HAP-1 (cell line): ENCODE data around the gene KLHL18.
"Not testable (repeated sequence)": the region's sequence is repeated elsewhere in the genome, so short reads cannot be mapped to it uniquely, and the experiment has no call there.

Experiments used
- DNase-seq, 2 experiments: peaks; one replicate each; pipeline ENCODE4 v3.0.0-alpha.2; 2016 to 2020; ENCODE audit warnings: low spot score in 2 of 2
- H3K27me3 ChIP-seq: fragments of 250-450 bp; sonication (Bioruptor Pico); 2 replicates; pipeline ENCODE4 v1.5.1; 2020; ENCODE audit warnings: low read depth, mild to moderate bottlenecking, moderate library complexity
- H3K36me3 ChIP-seq: fragments of 250-450 bp; sonication (Bioruptor Pico); replicated peaks from 2 replicates; pipeline ENCODE4 v1.5.1; 2020; ENCODE audit warnings: mild to moderate bottlenecking
- H3K4me1 ChIP-seq: fragments of 250-450 bp; sonication (Bioruptor Pico); 2 replicates; pipeline ENCODE4 v1.5.1; 2020; ENCODE audit warnings: mild to moderate bottlenecking
- H3K4me3 ChIP-seq: fragments of 250-450 bp; sonication (Bioruptor Pico); 2 replicates; pipeline ENCODE4 v1.5.1; 2020; ENCODE audit warnings: mild to moderate bottlenecking, moderate library complexity
- H3K9me3 ChIP-seq: fragments of 250-450 bp; sonication (Bioruptor Pico); 2 replicates; pipeline ENCODE4 v1.5.1; 2020; ENCODE audit warnings: mild to moderate bottlenecking, moderate library complexity
- in situ Hi-C: fragments of 300-500 bp; cut with MboI; formaldehyde crosslinking; loops from 3 replicates; pipeline ENCODE4 v1.14.3; 2020; ENCODE audit warnings: low sequenced_read_pairs, inconsistent platforms, mixed read lengths

Gene KLHL18

GRCh38 chr3:47282424-47283192 is at the start of gene KLHL18, which contains the start of gene KIF9:
TSS of gene KLHL18 (plus strand) at chr3:47282944. CDS start at chr3:47282966, 22 bp downstream.
TSS of gene KIF9 (minus strand) at chr3:47282799. CDS start at chr3:47277374, 5,425 bp downstream.
- peaks cover 13% of the 10 kb centered on the region for H3K36me3 ChIP-seq
- peaks cover 6% of the 10 kb centered on the region for H3K4me1 ChIP-seq
- no peaks in the 10 kb centered on the region for H3K27me3 ChIP-seq
- peak; percentile 87 to 97 for DNase-seq
- in situ Hi-C loops, result no loop called here
- peak within 1 kb of the TSS; percentile 94 for H3K4me3 ChIP-seq
- H3K9me3 ChIP-seq, result no peaks in the 10 kb centered on the region

- Histone ChIP-seq H3K27me3 (no peaks in the 10 kb centered on the region), H3K36me3 (no peaks in the 10 kb centered on the region), H3K9me3 (no peaks in the 10 kb centered on the region), H3K4me3 (no peak overlapping the region), H3K4me1 (no peaks in the 10 kb centered on the region)
- in situ Hi-C loops, result no loop called here
- no peak for DNase-seq
Measured at GRCh38 chr3:47238017-47238416, 44.7 kb upstream of the KLHL18 start.

GRCh38 chr3:47239929-47240328 is 42.8 kb upstream of the KLHL18 start:
- DNase-seq, result no peak
- Histone ChIP-seq H3K36me3 (no peaks in the 10 kb centered on the region), H3K4me1 (no peaks in the 10 kb centered on the region), H3K4me3 (no peak overlapping the region), H3K27me3 (no peaks in the 10 kb centered on the region), H3K9me3 (no peaks in the 10 kb centered on the region)
- in situ Hi-C loops, result no loop called here

GRCh38 chr3:47243419-47244147 is 39.2 kb upstream of the KLHL18 start:
- no peak for DNase-seq
- in situ Hi-C loops, result no loop called here
- no peaks in the 10 kb centered on the region for H3K36me3 ChIP-seq
- H3K27me3 ChIP-seq, result no peaks in the 10 kb centered on the region
- H3K4me1 ChIP-seq, result no peaks in the 10 kb centered on the region
- no peaks in the 10 kb centered on the region for H3K9me3 ChIP-seq
- no peak overlapping the region for H3K4me3 ChIP-seq

GRCh38 chr3:47244531-47245100 is 38.1 kb upstream of the KLHL18 start:
- DNase-seq, result no peak
- H3K27me3 ChIP-seq, result no peaks in the 10 kb centered on the region
- in situ Hi-C loops, result no loop called here
- no peaks in the 10 kb centered on the region for H3K9me3 ChIP-seq
- H3K36me3 ChIP-seq, result no peaks in the 10 kb centered on the region
- H3K4me1 ChIP-seq, result no peaks in the 10 kb centered on the region
- H3K4me3 ChIP-seq, result no peak overlapping the region

- no peaks in the 10 kb centered on the region for H3K9me3 ChIP-seq
- H3K4me1 ChIP-seq, result no peaks in the 10 kb centered on the region
- no peak overlapping the region for H3K4me3 ChIP-seq
- H3K36me3 ChIP-seq, result no peaks in the 10 kb centered on the region
- no peaks in the 10 kb centered on the region for H3K27me3 ChIP-seq
- in situ Hi-C loops, result no loop called here
- DNase-seq, result no peak
Measured at GRCh38 chr3:47245271-47245670, 37.5 kb upstream of the KLHL18 start.

GRCh38 chr3:47247131-47248064 is 35.3 kb upstream of the KLHL18 start:
- no peaks in the 10 kb centered on the region for H3K4me1 ChIP-seq

GRCh38 chr3:47250309-47251060 is 32.3 kb upstream of the KLHL18 start:
- no peaks in the 10 kb centered on the region for H3K27me3 ChIP-seq
- H3K4me1 ChIP-seq, result peaks cover 12% of the 10 kb centered on the region
- H3K4me3 ChIP-seq, result no peak overlapping the region
- DNase-seq, result peak; percentile 43 to 60
- no peaks in the 10 kb centered on the region for H3K36me3 ChIP-seq
- no peaks in the 10 kb centered on the region for H3K9me3 ChIP-seq
- in situ Hi-C loops, result loop anchor here (10.0 kb wide), 1 partner anchor 74 kb away; no protein-coding TSS in a partner anchor

More at GRCh38 chr3:47247131-47248064, 35.3 kb upstream of the KLHL18 start:
- DNase-seq, result no peak
- in situ Hi-C loops, result no loop called here
- Histone ChIP-seq H3K9me3 (no peaks in the 10 kb centered on the region), H3K4me3 (no peak overlapping the region), H3K36me3 (no peaks in the 10 kb centered on the region), H3K27me3 (no peaks in the 10 kb centered on the region)

- not testable (repeated sequence) for H3K27me3 ChIP-seq, H3K9me3 ChIP-seq, H3K4me3 ChIP-seq, H3K36me3 ChIP-seq, DNase-seq
- in situ Hi-C loops, result loop anchor here (10.0 kb wide), 1 partner anchor 74 kb away; no protein-coding TSS in a partner anchor
- peaks cover 12% of the 10 kb centered on the region for H3K4me1 ChIP-seq
Measured at GRCh38 chr3:47251085-47251484, 31.7 kb upstream of the KLHL18 start.

- Histone ChIP-seq H3K27me3 (no peaks in the 10 kb centered on the region), H3K4me1 (peaks cover 12% of the 10 kb centered on the region), H3K36me3 (no peaks in the 10 kb centered on the region), H3K4me3 (no peak overlapping the region), H3K9me3 (no peaks in the 10 kb centered on the region)
- in situ Hi-C loops, result loop anchor here (10.0 kb wide), 1 partner anchor 73 kb away; no protein-coding TSS in a partner anchor
- DNase-seq, result no peak
Measured at GRCh38 chr3:47251689-47252088, 31.1 kb upstream of the KLHL18 start.

GRCh38 chr3:47256331-47256730 is 26.4 kb upstream of the KLHL18 start:
- H3K4me3 ChIP-seq, H3K9me3 ChIP-seq, DNase-seq, H3K27me3 ChIP-seq, H3K36me3 ChIP-seq: not testable (repeated sequence)
- H3K4me1 ChIP-seq, result peaks cover 41% of the 10 kb centered on the region
- in situ Hi-C loops, result loop anchor here (10.0 kb wide), 1 partner anchor 68 kb away; no protein-coding TSS in a partner anchor

GRCh38 chr3:47259114-47259513 is 23.6 kb upstream of the KLHL18 start:
- H3K4me3 ChIP-seq, result no peak overlapping the region
- no peaks in the 10 kb centered on the region for H3K27me3 ChIP-seq
- peak in 1 of 2 experiments; percentile 15 for DNase-seq
- in situ Hi-C loops, result loop anchor here (10.0 kb wide), 1 partner anchor 66 kb away; no protein-coding TSS in a partner anchor
- no peaks in the 10 kb centered on the region for H3K9me3 ChIP-seq
- no peaks in the 10 kb centered on the region for H3K36me3 ChIP-seq
- peaks cover 31% of the 10 kb centered on the region for H3K4me1 ChIP-seq
